Endothelial cell of hepatic sinusoid (primary cell): ENCODE measurements around the gene SLC27A2.

Experiments
- in situ Hi-C: cut with HindIII; loops from 2 replicates; pipeline ENCODE4 v1.10.0; 2017; ENCODE audit warnings: low sequenced_read_pairs

The SLC27A2 gene

GRCh38 chr15:50260969-50261496 lies 79.0 kb downstream of the SLC27A2 start:
- in situ Hi-C loops, result no loop called here

GRCh38 chr15:50261981-50262380 lies 80.0 kb downstream of the SLC27A2 start:
- in situ Hi-C loops, result no loop called here

GRCh38 chr15:50262533-50262932 lies 80.5 kb downstream of the SLC27A2 start:
- in situ Hi-C loops, result no loop called here

DNA sequence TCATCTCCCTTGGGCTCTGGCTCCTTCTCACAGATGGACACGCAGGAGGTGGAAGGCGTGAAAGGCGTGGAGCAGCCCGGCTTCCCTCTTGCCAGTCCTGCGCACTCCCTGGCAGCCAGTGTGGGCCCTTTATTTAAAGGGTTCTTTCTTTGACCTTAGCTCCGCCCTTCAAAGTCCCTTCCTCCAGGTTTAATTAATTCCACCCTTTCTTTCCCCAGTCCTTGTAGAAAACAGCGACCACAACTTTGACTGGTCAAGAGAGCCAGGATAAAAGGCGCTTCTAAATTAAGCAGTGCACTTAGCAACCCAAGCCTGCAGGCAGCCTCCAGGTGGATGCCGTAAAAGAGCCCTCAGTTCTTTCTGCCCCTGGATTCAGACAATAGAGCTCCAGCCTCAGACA lies 83.6 kb downstream of the SLC27A2 start, which contains the start of gene HDC:
HDC (minus strand) TSS at position 107 of the 400 bp plus-strand sequence; CDS start at position 4, 103 bp downstream.
- in situ Hi-C loops, result no loop called here

DNA sequence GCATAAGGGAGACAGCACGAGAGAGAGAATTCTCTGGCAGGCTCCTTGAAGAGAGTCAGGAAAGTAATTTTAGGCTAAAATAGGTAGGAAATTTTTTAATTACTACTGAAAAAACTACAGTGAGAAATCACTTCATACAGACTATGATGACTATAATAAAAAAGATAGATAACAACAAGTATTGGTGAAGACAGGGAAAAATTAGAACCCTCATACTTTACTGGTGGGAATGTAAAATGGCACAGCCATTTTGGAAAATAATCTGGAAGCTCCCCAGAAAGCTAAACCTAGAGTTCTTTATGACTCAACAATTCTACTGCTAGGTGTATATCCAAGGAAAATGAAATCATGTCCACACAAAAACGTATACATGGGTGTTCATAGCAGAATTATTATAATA lies 85.6 kb downstream of the SLC27A2 start:
- in situ Hi-C loops, result no loop called here

DNA sequence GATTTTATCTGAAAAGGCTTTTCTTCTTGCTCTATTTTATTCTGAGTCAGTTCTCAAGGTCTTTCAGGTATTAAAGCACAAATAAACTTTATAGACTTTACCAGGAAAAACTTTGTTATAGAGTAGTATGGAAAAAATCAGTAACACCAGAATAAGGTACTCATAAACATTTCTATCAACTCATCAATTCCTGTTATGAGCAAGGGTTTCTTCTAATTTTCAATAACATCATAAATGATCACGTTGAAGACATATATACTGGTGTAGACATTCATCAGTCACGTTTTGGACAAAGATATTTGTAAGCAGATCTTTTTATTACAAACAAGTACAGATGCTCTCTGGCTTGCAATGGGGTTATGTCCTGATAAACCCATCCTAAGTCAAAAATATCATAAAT lies 93.1 kb downstream of the SLC27A2 start:
- in situ Hi-C loops, result no loop called here

DNA sequence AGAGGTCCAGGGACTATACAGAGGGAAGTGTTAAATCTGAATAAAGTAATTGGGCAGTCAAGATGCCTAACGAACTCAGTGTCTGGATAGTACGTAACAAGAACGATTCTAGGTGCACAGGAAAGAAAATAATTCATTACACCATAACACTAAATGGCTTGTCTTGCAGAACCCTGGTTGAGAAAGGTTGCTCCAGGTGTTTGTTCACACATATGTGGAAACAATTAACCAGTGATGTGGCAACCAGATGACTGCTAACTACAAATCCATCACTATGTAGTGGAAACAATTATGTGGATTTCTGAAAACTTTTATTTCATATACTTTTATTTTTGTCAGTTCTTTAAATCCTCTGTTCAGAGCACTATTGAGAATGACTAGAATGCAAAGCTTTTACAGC lies 93.9 kb downstream of the SLC27A2 start:
- in situ Hi-C loops, result no loop called here

- in situ Hi-C loops, result no loop called here
Observed at GRCh38 chr15:50277370-50277769, 95.4 kb downstream of the SLC27A2 start.

DNA sequence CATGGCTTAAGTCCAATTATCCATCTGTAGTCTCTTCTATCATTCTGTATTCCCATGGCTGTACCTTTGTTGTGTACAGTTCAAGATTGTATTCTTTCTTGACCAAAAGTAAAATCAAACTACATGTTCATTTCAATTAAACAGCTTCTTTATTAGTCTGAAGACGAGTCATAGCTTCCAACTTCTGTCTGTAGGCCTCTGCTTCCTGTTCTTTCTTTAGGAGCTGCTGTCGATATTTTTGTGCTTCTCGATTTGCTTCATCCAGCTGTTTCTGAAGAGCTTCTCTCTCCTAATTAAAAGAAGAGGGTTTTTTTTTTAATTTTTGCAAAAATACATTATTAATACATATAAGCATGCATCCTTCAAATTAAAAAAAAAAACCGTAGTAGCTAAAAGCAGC lies 96.5 kb downstream of the SLC27A2 start:
- in situ Hi-C loops, result no loop called here

GRCh38 chr15:50280271-50280670 lies 98.3 kb downstream of the SLC27A2 start:
- in situ Hi-C loops, result no loop called here

GRCh38 chr15:50281427-50281826 lies 99.4 kb downstream of the SLC27A2 start:
- in situ Hi-C loops, result no loop called here
